Fibroblast of the aortic adventitia (primary cell): ENCODE results near the gene CHRNA7. TPM values are rescaled to one million over a fixed set of nuclear protein-coding genes. Genes with fewer than 3 reads are reported as not detected.

Source experiments
- DNase-seq: peaks from one replicate; pipeline ENCODE4 v3.0.0-alpha.2; 2010; ENCODE audit warnings: low read depth
- H3K4me3 ChIP-seq: 2 replicates; pipeline ENCODE4 v1.5.1; 2011; ENCODE audit warnings: low read depth, mild to moderate bottlenecking, control low read depth, low read length, moderate library complexity
- total RNA-seq: library from RNA; depleted of rRNA; stranded (reverse); fragments of >200 nt; gene quantifications from 2 replicates; pipeline ENCODE4 v1.2.3, GENCODE V29; 2012; ENCODE audit warnings: low replicate concordance
- TF ChIP-seq, protein P1 (sequence below): IDR thresholded peaks from 2 replicates; pipeline ENCODE4 v1.5.1; 2011; ENCODE audit warnings: mild to moderate bottlenecking, low read length, control low read depth, inconsistent platforms; ENCODE audit not compliant: insufficient read depth

CHRNA7 gene
- total RNA-seq, 1 donor, result 0.18 TPM

DNA sequence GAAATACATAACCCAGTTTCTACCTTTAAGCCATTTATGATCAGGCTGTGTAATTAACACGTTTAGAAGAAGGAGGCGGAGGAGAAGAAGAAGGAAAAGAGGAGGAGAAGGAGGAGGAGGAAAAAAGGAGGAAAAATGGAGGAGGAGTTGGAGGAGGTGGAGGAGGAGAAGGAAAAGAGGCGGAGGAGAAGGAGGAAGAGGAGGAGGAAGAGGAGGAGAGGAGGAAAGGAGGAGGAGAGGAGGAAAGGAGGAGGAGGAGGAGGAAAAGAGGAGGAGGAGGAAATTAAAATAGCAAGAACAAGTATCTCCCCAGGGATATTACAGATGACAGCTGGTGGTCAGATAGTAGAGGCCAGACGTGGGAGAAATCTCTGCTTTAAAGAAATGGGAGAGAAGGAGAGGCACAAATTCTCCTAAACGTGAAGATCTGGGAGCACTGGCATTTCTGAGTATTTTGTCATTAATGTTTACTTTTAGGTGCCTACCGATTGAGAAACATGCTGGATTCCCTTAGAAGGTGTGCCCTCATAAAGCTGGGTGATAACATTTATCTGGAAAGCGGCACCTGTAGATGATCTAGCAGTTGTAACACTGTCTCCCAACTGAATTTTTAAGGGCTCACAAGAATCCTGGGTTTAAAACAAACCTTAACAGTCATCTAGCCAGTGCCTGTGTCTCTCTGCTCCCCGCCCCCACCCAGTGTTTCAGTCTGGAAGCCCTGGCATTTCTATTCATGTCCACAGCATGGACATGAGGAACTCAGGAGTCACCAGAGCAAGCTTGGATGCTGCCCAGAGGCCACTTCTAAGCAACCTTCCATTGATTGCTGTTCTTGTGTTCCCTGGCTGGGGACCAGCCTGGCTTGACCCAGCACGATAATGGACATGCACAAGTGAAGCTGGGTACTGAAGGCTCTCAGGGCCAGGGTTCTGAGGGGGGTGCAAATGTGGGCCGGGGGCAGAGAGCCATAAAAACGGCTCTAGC lies 75.2 kb downstream of the CHRNA7 start:
- DNase-seq, result no peak
- no peak overlapping the region for H3K4me3 ChIP-seq
- TF ChIP-seq, protein P1, sequence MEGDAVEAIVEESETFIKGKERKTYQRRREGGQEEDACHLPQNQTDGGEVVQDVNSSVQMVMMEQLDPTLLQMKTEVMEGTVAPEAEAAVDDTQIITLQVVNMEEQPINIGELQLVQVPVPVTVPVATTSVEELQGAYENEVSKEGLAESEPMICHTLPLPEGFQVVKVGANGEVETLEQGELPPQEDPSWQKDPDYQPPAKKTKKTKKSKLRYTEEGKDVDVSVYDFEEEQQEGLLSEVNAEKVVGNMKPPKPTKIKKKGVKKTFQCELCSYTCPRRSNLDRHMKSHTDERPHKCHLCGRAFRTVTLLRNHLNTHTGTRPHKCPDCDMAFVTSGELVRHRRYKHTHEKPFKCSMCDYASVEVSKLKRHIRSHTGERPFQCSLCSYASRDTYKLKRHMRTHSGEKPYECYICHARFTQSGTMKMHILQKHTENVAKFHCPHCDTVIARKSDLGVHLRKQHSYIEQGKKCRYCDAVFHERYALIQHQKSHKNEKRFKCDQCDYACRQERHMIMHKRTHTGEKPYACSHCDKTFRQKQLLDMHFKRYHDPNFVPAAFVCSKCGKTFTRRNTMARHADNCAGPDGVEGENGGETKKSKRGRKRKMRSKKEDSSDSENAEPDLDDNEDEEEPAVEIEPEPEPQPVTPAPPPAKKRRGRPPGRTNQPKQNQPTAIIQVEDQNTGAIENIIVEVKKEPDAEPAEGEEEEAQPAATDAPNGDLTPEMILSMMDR, result no peak

- TF ChIP-seq, protein P1, result no peak
- DNase-seq, result no peak
- no peak overlapping the region for H3K4me3 ChIP-seq
These were observed 76.4 kb downstream of the CHRNA7 start for GRCh38 chr15:32106401-32107381.

DNA sequence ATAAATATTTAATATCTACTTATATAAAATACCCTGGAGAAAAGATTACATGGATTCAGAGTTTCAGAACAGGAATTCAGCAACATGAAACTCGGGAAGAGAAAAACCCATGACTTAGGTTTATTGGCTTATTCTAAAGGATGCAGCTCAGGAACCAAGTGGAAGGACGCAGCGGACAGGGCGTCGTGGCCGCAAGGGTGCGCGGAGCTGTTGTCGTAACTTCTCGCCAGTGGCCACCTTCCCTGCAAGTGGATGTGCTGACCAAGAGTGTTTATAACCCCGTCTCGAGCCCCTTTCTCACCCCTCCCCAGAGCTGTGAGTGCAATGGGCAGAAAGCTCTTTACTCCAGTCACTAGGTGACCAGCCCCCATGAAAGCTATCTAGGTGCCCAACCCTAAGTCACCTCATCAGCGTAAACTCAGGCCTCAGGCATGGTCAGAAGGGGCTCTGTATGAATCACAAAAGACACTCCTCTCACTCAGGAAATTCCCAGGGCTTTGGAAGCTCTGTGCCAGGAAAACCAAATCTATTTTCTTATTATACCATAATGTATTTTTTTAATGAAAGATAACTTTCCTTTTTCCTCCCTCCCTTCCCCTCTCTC lies 77.3 kb downstream of the CHRNA7 start:
- H3K4me3 ChIP-seq, result no peak overlapping the region
- TF ChIP-seq, protein P1, result no peak
- DNase-seq, result no peak

- DNase-seq, result no peak
- no peak overlapping the region for H3K4me3 ChIP-seq
- TF ChIP-seq, protein P1, result no peak
These were observed 78.3 kb downstream of the CHRNA7 start for GRCh38 chr15:32108661-32109060.

DNA sequence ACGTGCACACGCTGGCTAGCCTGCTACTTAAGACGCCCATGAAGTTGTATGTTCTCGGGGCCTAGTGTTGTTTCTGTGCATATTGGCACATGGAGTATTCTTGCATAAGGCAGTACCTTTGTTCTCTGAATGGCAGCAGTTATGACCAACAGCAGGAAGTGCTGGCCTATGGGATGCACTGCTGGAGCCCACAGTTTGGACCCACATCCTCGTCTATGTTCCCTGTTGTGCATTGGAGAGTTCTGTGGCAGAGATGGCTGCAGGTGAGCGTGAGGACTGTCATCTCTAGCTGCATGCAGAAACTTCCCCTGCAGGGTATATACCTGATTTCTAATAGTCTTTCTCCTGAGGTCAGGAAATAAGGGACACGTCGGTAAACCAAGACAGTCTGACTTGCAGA lies 81.8 kb downstream of the CHRNA7 start:
- H3K4me3 ChIP-seq, result no peak overlapping the region
- DNase-seq, result no peak
- TF ChIP-seq, protein P1, result no peak

DNA sequence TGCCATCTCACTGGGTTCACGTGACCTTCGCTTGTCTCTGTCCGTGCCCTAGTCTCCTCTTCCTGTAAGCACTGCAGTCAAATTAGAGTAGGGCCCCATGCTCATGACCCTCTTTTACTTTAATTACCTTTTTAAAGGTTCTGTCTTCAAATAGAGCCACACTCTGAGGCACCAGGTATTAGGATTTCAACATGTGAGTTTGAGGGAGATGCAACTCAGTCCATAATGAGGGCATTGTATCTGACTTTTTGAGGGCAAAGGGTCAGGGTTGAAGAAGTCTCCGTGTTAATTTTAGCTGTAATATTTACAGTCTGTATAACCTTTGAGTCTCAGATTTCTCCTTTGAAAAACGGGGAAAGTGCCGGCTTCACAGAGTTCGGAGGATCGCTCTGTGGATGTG lies 82.9 kb downstream of the CHRNA7 start:
- TF ChIP-seq, protein P1, result no peak
- no peak for DNase-seq
- no peak overlapping the region for H3K4me3 ChIP-seq
